HuH-7 (cell line): Measurements from ENCODE around the gene LPA.
"Not testable (repeated sequence)": the region's sequence is repeated elsewhere in the genome, so short reads cannot be mapped to it uniquely, and the experiment has no call there.

Experiments used
- DNase-seq: peaks from one replicate; pipeline ENCODE4 v3.0.0; 2011; ENCODE audit warnings: low spot score

Gene LPA

GRCh38 chr6:160667639-160668481 lies 3.8 kb upstream of the LPA start:
- DNase-seq = peak; percentile 81

DNA sequence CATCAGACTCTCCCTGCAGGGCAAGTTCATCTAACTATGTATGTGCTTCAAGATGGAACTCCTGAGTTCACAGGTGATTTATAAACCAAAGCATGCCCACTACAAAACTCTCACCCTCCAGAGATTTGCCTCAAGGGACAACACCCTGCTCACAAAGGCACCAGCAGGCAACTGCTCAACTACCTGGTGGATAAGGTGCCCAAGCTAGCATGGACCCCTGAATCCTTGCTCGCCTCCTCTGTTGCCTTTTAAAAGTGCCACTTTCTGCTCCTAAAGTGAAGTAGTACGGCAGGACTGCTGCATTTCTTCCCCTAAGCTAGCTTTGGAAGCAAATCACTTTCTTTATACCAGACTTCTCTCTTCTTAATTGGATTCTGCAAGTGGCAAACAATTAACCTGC lies 1.2 kb downstream of the LPA start:
- DNase-seq = no peak

DNA sequence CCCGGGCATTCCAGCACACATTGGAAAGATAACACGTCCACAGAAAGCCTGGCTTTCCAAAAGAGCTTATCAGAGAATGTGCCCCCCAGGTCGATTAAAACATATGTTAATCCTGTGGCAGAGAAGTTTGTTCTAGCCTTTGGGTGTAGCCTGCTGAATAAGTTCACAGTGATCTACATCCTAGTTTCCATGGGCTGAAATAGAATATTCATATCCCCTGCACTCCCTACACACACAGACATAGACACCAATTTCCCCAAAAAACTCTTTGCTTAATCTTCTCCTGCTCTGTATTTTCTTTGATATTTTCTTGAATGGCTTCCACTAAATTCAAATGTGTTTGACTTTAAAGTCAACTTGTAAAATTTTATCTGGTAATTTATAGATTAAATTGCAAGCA lies 1.6 kb downstream of the LPA start:
- DNase-seq = no peak

- no peak for DNase-seq
Measured at GRCh38 chr6:160661216-160661615, 2.9 kb downstream of the LPA start.

DNA sequence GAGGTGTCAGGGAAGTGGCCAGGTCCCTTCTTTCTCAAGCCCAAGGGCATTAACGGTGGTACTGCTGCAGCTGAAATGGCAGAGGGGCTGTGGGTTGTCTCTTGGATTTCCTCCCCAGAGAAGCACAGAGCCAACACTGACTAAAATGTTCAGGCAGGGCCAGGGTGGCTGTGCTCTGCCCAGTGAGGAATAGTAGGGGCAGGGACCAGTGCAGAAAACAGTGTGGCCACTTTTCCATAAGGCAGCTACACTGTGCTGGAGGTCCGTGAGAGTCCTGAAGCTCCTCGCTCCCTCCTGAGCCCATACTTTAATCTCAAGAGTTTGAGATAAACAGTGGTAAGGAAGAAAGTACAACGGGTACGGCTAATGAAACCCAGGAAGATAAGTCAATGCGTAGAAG lies 4.5 kb downstream of the LPA start:
- DNase-seq = no peak

DNA sequence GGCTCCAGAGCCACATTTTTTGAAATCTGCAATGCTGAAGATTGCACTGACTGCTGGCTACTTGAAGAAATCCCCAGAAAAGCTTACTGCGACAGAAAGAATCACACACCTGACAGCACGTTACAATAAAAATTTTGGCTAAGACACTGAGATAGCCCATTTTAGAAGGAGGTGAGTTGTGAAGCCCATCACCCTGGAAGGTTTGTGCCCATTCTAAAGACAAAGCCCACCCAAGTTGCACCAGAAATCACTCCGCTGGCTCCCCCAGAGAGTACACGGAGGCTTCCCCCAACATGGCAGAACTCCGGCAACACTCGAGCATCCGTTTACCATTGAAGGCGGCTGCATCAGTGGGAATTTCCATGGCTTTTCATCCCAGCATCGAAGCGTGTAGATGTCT lies 29.4 kb downstream of the LPA start:
- no peak for DNase-seq

- no peak for DNase-seq
Measured at GRCh38 chr6:160595838-160596832, 67.9 kb downstream of the LPA start.

DNA sequence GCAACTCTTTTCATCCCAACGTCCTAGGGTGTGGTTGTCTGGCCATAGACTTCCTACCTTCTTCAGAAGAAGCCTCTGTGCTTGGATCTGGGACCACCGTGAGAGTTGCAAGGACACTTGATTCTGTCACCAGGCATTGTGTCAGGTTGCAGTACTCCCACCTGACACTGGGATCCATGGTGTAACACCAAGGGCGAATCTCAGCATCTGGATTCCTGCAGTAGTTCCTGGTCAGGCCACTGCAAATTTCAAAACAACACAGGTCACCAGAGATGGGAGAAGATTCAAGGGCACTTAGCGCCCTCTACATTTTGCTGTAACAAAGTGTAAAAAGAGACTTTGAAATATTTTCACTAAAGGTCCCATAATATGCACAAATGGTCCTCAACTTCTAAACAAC lies 68.8 kb downstream of the LPA start:
- not testable (repeated sequence) for DNase-seq

- DNase-seq = no peak
Measured at GRCh38 chr6:160586374-160586773, 77.7 kb downstream of the LPA start.

- DNase-seq = no peak
Measured at GRCh38 chr6:160583794-160584193, 80.3 kb downstream of the LPA start.

DNA sequence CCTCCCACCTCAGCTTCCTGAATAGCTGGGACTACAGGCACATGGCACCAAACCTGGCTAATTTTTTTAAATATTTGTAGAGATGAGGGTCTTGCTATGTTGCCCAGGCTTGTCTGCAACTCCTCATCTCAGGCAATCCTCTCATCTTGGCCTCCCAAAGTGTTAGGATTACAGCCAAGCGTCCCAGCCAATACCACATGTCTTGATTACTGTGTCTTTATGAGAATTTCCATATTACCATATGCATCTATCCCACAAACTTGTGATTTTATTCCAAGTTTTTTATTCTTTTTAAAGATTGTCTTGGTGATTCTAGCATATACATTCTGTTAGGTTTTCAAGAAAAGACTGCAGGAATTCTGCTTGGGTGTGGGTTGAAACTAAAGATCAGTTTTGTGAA lies 82.7 kb downstream of the LPA start:
- no peak for DNase-seq

GRCh38 chr6:160578515-160578914 lies 85.6 kb downstream of the LPA start:
- not testable (repeated sequence) for DNase-seq

- DNase-seq = no peak
Measured at GRCh38 chr6:160573943-160574342, 90.1 kb downstream of the LPA start.

DNA sequence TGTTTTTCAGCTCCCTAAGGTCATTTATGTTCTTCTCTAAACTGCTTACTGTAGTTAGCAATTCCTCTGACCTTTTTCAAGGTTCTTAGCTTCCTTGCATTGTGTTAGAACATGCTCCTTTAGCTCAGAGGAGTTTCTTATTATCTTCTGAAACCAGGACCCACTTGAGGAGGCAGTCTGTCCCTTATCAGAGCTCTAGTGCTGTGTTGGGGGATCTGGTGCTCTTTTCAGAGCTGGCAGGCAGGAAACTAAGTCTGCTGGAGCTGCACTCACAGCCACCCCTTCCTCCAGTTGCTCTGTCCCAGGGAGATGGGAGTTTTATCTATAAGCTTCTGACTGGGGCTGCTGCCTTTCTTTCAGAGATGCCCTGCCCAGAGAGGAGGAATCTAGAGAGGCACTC lies 92.9 kb downstream of the LPA start:
- DNase-seq = not testable (repeated sequence)

DNA sequence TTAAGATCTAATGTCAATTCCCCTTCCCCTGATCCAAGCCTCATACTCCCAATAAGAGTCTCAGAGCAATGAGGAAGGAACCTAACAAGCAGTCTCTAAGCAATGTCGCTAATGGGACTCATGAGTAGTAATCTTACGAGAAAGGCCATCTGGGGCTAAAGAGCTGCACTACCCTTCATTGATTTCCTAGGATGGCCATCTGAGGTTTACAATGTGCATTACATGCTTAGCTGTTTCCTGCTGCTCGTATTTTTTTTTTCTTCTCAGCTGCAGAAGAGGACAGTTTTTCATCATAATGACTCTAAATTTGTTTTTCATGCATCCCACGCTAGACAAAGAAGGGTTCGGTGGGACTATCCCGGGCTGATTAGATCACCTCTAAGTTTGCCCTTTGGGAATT lies 119.3 kb downstream of the LPA start:
- DNase-seq = no peak

DNA sequence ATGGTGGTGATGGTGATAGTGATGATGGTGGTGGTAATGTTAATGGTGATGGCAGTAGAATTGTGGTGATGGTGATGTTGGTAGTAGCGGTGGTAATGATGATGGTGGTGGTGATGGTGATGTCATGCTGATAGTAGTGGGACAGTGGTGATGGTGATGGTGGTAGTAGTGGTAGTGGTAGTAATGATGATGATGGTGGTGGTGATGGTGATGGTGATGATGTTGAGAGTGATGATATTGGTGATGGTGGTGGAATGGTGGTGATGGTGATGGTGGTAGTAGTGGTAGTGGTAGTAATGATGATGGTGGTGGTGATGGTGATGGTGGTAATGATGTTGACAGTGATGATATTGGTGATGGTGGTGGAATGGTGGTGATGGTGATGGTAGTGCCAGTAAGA lies 128.8 kb downstream of the LPA start:
- DNase-seq = no peak

GRCh38 chr6:160534050-160534696 lies 129.9 kb downstream of the LPA start:
- peak; percentile 77 for DNase-seq

- no peak for DNase-seq
Measured at GRCh38 chr6:160532315-160532714, 131.8 kb downstream of the LPA start.

- no peak for DNase-seq
Measured at GRCh38 chr6:160531826-160532225, 132.2 kb downstream of the LPA start.

DNA sequence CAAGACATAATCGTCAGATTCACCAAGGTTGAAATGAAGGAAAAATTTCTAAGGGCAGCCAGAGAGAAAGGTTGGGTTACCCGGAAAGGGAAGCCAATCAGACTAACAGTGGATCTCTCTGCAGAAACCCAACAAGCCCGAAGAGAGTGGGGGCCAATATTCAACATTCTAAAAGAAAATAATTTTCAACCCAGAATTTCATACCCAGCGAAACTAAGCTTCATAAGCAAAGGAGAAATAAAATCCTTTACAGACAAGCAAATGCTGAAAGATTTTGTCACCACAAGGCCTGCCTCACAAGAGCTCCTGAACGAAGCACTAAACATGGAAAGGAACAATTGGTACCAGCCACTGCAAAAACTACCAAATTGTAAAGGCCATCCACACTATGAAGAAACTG lies 134.6 kb downstream of the LPA start:
- not testable (repeated sequence) for DNase-seq

DNA sequence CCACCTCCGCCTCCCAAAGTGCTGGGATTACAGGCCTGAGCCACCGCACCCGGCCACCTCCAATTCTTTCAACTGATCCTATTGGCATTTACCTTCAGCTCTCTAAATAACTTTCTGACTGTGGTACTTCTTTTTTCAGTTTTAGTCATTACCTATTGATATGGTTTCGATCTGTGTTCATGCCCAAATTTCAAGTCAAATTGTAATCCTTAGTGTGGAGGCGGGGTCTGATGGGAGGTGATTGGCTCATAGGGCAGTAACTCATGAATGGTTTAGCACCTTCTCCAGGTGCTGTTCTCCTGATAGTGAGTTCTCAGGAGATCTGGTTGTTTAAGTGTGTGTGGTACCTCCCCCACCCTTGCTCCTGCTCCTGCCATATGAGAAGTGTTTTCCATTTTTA lies 140.9 kb downstream of the LPA start:
- no peak for DNase-seq
